ENCODE data around the gene SOX30.

SOX30 gene

DNA sequence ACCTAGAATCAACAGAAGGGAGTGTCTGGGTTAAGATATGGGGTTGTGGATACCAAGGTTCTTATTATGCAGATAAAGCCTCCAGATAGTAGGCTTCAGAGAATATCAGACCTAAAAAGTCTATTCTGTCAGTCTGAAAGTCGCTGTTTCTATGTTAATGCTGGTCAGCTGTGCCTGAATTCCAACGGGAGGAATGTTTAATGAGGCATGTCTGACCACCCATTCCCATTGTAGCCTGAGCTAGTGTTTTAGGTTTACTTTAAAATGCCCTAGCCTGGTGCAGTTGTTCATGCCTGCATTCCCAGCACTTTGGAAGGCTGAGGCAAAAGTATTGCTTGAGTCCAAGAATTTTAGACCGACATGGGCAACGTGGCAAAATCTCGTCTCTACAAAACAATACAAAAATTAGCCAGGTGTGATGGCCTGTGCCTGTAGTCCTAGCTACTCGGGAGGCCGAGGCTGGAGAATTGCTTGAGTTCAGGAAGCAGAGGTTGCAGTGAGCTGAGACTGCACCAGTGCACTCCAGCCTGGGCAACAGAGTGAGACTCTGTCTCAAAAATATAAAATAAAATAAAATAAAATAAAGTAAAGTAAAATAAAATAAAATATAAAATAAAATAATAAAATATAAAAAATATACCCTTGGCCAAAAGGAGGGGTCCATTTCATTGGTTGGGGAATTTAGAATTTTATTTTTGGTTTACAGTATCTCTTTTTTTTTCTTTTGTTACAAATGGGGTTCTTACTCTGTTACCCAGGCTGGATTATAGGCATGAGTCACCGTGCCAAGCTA lies 7.8 kb upstream of the SOX30 start:
- no peak for DNase-seq

DNA sequence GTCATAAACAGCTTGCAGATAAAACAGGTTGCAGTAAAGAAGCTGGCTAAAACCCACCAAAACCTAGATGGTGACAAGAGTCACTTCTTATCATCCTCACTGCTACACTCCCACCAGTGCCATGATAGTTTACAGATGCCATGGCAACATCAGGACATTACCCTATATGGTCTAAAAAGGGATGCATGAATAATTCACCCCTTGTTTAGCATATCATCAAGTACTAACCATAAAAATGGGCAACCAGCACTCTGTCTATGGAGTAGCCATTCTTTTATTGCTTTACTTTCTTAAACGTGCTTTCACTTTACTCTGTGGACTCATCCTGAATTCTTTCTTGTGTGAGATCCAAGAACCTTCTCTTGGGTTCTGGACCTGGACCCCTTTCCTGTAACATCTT lies 6.7 kb upstream of the SOX30 start:
- DNase-seq = no peak

DNA sequence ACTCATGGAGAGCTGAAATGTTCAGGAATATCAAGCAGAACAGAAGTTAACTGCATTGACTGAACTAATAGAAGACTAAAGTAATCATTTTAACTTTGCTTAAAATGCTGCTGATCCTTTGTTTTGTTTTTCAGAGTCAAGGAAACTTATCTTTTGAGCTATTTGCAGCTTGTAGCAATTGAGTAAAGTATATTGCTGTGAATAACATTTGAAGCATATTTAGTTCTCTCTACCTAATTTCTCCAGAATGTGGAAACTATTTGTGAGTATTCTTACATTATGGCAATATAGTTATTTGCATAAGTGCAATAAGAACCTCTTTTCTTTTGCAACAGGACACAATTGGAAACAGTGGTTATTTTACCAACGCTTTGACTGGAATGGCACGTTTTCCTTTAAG lies 5.3 kb upstream of the SOX30 start:
- no peak for DNase-seq

DNA sequence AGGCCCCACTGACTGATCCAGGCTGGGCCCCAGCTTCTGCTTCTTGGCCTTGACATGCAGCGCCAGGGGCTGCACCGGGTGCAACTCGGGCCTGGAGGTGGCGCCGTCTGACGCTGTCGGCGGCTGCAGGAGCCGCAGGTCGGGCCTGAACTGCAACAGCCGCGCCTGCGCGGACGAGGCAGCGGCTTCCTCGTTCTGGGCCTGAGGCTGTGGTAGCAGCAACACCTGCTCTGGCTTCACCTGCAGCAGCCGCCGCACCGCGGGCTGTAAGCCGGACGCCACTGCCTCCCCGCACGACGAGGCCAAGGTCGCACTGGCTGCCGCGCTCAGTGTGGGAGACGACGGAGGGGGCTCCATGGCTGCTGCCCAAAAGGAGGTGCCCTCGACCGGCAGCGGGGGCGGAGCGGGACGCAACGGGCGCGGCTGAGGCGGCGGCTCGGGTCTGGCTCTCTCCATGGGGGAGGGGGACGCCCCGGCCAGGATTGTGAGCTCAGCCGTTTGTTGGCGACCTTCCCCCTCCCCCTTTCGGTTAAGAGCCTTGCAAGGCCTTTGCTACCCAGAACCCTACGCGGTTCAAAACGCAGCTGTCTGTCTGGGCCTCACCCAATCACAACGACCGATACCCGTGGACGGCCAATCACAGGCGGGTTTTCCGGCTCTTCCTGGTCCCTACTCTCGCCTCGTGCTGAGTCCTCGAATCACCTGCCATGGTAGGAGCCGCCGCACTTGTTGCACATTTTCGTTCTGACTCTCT lies 438 bp downstream of the SOX30 start:
- DNase-seq = peak; percentile 86

DNA sequence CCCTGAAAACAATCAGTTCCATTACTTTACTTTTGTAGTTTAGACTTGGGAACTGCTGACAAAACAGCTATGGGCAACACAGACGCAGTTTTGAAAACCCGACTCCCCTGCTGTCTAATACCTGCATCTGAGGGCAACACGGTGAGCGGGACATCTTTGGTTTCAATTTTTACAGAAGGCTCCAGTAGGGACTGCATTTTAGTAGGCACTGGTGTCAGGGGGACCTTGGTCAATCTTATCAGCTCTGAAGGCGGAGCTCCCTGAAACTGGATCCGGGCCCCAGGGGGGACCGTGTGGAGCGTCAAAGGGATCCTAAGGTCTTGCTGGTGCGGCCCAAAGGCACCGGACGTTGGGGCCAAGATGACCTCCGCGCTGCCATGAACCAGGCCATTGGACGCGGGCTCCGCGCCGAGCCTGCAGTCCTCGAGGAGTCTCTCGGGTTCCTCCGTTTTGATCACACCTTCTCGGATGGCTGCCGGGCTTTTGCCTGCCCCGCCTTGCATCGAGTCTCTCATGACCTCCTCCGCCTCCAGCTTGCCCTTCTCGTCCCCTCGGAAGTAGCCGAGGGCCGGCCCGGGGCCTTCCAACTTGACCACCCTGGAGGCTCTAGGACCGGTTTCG lies 1.1 kb downstream of the SOX30 start:
- DNase-seq = no peak

DNA sequence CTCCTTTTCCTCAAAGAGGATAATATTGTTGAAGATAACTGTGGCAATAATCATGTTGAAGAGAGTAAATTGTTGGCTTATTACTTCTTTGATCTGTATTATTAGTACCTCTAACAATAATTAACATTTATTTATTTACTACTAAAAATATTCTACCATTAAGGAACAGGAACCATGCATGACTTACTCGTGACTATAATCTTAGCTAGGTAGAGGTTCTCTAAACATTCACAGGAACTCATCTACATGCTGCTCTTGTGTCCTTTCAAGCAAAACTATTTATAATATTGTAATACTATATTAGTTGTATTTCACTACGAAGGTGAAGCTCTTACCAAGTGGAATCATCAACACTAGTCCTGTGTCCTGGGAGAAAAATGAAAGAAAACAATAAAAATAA lies 3.1 kb downstream of the SOX30 start:
- DNase-seq = no peak

DNA sequence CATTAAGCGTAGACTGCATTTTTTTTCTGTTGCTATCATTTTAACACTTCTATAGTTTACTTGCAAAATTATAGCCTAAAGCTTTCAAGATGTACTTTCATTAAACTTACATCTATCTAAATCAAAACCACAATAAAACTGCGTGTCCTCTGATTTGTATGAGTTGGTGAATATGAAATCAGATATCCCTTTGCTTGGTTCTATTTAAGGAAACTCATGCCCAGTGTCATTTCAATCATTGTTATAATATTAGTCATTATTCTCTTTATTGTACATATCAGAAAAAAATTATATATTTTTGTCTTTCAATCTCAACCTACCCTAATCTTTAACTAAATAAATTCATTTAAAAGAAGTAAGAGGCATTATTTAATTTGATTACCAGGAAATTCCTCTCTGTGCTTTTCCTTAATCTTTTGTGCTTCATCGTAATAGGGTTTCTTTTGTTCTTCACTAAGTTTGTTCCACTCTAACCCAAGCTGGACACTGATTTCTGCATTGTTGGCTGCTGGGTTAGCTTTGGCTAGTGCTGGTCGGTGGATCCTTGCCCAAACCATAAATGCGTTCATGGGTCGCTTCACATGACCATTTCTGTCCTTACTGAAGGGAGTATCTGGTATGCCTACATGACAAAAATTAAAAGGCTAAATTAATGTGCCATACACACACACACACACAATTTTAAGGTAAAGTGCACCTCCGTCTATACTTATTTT lies 3.8 kb downstream of the SOX30 start:
- DNase-seq = no peak

DNA sequence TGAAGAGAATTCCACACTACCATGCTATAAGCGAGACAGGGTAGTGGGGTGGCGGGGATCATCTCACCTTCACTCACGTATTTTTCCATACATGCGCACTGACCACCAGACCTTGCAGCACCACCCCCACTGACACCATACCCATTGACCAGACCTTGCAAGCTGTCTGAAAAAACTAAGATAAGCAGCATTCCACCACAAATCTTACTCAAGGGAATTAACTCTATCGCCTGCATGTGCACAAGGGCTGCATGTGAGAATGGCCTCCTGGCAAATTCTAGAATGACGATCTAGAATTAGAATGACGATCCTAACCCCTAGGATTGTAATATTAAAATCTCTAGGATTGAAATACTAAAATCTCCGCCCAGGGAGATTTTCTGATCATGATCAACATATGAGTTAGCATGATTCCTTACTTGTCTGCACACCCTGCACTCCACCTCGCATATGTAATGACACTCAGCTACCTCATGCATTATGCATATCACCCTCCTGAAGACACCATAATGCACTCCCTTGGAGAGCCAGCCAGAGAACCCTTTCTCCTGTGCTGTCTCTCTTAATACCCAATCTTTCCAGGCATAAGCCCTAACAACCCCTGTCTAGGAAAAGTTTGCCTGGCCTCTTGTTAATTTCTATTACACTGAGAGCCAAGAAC lies 11.7 kb downstream of the SOX30 start:
- DNase-seq = no peak

DNA sequence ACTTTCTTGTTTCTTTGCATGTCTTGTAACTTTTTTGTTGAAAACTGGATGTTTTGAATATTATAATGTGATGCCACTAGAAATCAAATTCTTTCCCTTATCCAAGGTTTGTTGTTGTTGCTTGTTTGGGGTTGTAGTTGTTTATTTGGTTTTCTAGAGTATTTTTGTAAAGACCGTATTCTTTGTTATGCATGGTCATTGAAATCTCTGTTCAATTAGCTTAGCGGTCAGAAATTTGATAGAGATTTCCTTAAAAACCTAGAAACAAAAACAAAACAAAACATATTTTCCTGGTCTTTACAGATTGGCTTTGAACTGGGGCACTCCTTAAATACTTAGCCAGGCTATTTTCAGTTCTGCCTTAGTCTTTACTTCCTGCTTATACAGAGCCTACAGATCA lies 21.9 kb downstream of the SOX30 start:
- DNase-seq = no peak

DNA sequence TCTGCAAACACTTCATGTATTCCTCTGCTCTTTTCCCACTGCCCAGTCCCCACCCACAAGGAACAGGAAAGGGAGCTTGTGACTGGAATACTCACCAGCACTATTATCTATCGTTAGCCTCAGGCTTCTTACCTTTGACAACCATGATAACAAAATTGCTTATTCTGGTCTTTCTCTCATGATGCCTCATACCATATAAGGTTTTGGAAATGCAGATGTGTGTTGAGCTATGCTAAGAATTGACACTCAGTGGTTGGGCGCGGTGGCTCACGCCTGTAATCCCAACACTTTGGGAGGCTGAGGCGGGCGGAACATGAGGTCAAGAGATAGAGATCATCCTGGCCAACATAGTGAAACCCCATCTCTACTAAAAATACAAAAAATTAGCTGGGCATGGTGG lies 25.4 kb downstream of the SOX30 start:
- no peak for DNase-seq

DNA sequence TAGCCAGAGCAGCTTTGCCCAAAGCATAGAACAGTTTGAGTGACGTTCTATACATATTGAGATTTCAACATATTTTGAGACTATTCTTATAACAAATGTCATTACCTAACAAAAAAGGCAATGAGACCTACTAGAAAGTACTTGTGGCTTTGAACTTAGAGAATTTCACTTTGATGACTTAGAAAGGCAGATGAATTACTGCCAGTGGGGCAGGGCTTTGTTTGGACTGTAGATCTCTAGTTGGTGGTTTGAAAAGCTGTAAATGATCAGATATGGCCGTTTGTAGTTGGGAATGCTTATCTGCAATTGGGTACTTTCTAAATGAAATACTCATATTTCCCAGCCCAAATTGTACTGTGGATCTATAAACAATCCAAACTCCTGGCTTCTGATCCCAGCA lies 28.1 kb downstream of the SOX30 start:
- DNase-seq = no peak

DNA sequence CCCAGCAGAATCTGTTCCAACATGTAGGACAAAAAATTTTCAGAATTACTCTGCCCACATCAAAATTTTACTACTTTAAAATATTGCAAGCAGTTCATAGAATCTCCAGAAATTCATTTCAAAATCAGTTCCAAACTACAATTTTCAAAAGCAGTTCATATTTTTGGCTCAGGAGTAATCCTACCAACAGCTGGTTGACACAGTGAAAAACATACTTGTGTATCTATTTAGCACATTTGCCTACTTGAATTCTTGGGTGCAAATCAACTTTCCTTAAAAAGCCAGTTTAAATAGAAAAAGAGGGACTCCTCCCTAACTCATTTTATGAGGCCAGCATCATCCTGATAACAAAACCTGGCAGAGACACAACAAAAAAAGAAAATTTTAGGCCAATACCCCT lies 31.5 kb downstream of the SOX30 start:
- no peak for DNase-seq

DNA sequence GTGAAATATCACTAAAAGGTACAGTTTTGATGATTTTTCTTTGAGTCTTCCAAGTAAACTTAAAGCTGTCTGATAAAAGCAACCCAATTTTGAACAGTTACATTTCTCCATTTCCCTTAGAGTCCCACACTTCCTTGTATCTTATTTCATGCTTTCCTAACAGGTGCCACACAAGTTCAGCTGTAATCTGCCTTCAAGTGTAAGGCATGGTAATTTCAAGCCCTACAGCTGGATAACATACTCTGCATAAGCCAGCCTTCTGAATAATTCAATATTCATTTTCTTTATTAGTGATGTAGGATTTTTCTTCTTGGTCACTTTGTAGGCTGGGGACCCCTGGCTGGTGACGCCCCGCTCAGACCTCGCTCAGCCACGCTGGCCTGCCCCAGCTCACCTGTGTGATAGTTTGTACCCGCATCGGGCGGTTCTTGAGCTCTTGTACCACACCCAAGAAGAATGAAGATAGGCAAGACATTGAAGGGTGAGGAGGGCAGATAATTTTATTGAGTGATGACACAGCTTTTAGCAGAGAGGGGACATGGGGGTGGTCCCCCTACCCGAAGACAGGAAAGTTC lies 34.0 kb downstream of the SOX30 start:
- DNase-seq = no peak

DNA sequence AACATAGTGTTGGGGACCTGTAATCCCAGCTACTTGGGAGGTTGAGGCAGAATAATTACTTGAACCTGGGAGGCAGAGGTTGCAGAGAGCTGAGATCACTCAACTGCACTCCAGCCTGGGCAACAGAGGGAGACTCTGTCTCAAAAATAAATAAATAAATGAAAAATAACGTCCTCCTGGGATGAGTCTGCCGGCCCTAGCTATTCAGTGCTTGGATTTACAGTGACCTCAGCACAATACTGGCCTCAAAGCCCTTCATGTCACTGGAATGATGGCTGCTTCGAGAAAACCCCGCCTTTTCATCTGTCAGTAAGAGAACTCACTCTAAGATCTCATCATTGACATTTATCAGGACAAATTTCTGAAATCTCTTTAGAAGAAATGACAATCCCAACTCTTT lies 35.5 kb downstream of the SOX30 start:
- DNase-seq = no peak

DNA sequence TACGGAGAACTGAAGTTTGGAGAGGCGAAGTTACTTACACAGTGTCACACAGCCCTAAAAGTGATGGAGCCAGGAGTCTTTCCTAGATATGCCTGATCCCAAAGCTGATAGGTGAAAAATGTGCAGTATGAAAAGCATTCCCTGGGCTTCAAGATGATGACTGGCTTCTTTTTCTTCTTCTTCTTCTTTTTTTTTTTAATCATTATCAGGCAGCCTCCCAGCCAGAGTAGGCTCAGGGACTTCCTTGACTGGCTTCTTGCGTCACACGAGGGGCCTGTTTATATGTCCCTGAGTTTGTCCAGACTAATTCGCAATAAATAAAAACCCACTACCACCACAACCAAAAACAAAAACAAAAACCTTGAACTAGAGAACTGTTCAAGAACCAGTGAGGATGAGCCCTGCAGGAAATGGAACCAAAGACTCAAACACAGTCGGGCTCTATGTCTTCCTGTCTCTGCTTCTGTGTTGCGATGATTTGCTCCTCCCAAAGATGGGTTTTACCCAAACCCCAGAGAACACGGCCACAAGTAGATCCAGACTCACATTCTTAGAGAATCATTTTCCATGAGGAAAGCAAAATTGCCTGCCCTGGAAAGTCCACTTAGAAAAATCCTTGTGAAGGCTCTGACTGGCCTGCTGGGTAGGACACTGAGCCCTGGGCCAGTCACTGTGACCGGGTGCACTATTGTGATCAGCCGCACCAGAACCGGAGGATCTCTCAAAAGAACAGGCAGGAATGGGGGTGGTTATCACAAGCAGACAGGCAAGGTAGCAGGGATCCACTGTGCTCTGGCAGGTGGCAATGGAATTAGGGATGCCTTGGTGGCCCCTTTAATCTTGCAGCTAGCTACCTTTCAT lies 38.6 kb downstream of the SOX30 start:
- no peak for DNase-seq

DNA sequence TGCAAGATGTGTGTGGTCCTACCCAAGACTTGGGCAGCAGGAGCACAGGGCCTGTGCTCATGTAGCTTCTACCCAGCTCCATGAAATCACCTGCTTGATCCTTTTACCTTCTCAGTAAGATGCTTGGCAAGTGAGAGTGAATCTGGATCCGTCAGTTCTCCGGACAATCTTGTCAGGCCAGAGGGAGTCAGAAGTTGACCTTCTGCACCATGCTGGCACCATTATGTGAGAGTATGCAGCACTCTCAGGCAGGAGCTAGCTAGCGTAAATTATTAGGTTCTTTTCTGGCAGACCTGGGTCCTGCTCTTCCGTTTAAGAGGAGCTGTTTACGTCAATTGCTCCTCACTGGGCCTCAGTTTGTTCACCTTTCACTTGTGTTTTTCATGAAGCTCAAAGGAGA lies 39.7 kb downstream of the SOX30 start:
- DNase-seq = no peak

DNA sequence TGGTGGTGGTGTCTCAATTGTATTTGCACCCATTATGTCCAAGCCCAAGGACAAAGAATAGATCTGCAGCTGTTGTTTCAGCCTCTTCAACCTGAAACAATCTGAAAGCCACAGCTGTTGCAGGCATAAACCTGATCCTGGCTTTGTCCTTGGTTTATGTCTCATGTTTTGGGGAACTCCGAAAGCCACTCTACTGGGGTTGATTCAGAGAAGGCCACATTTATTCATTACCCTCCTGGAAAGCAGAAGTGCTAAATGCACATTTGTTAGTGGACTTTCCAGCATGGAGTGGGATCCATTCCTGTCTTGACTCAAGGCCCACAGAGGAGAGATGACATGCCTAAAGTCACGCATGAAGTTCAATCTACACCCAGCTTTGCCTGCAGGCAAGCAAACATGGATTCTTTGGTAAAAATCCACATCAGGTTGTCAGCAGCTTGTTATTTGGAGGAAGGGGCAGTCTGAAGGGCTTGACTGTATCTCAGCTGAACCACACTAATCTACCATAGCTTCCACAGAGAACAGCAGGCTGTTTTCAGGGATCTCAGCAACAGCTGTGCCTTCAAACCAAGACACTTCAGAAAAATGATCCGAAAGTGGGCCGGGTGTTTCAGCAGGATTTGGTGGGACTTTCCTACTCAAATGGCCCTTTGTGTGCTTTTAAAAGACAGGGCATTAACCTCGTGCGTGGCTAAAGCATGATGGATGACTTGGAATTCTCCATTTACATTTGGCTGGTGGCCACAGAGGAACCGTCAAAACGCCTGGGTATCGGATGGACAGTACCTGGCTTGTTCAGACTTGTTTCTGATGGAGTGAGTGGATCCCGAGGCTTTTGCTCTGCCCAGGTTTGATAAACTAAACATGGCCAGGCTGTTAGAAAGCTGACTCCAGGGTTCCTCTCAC lies 40.4 kb downstream of the SOX30 start:
- DNase-seq = no peak

DNA sequence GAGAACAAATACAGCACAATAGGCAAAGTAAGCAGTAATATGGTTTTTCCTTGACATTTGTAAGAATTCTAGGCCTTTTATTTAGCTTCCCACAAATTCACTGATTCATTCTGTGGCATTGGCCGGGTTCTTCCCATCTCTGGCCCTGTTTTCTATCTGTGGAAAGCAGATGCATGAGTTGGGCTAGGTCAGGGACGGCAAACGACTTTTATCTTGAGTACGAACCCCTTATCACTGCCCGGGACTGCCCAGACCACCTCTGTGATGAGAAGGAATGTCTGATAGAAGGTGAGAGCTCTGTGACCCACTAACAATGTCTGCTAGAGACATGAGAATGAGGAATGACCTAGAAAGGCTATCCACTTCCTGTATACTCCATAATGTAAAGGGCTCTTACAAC lies 41.2 kb downstream of the SOX30 start:
- no peak for DNase-seq

DNA sequence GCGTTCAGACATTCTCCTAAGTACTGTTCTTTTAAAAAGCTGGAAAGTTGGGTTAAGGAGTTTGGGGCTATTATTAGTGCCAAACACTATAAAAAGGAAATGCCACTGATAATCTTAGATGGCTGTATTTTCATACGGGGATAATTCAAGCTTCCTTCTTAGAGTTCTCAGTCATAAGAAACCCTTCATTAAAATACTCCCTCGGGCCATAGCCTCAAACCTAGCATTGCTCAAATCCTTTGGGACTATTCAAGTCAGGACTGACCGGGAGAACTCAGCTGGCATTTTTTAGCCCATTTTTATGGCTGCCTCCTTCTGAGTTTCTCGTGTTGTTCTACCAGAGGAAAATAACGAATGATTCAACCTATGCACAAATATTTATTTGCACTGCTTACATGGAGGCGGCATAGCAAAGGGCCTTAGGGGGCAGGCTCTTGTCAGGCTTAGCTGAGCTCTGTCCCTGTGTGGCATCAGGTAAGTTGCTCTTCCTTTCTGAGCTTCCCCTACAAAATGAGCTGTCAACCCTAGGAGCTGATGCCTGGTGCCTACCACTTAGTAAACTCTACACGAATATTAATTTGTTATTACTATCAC lies 43.2 kb downstream of the SOX30 start:
- no peak for DNase-seq
